ENCODE results near the gene CRNKL1.

GRCh38 chr20:20002101-20002998, 49.9 kb downstream of the CRNKL1 start:
- TF ChIP-seq, protein P1, sequence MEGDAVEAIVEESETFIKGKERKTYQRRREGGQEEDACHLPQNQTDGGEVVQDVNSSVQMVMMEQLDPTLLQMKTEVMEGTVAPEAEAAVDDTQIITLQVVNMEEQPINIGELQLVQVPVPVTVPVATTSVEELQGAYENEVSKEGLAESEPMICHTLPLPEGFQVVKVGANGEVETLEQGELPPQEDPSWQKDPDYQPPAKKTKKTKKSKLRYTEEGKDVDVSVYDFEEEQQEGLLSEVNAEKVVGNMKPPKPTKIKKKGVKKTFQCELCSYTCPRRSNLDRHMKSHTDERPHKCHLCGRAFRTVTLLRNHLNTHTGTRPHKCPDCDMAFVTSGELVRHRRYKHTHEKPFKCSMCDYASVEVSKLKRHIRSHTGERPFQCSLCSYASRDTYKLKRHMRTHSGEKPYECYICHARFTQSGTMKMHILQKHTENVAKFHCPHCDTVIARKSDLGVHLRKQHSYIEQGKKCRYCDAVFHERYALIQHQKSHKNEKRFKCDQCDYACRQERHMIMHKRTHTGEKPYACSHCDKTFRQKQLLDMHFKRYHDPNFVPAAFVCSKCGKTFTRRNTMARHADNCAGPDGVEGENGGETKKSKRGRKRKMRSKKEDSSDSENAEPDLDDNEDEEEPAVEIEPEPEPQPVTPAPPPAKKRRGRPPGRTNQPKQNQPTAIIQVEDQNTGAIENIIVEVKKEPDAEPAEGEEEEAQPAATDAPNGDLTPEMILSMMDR (optimal IDR thresholded peaks at IDR 0.05 in 1 of 3, IDR thresholded peaks at IDR 0.05 in 1 of 3, conservative IDR thresholded peaks at IDR 0.05 in 1 of 3; ENCODE audit: extremely low read depth in 1 of 3, insufficient read depth in 2 of 3, low read length in 3 of 3): no peak
- TF ChIP-seq EZH2 (IDR thresholded peaks at IDR 0.05; ENCODE audit: low read length): no peak

All from keratinocyte (primary cell).